SK-N-SH treated with all-trans-retinoic acid at 6 μM for 48 hours (cell line): Measurements from ENCODE around the gene FBXL13.
A peak's percentile ranks its signal among the peaks of the same experiment; 100 is the strongest.

Experiments
- ATAC-seq: fragments of 200-7000 bp; cut with Tn5 transposase; 3 replicates; pipeline ENCODE4 v1.9.1; 2020; ENCODE audit warnings: mild to moderate bottlenecking, moderate library complexity
- ARNTL ChIP-seq: fragments of 450-650 bp; formaldehyde crosslinking; IDR thresholded peaks from 2 replicates; pipeline ENCODE4 v1.5.0; 2020; ENCODE audit warnings: low read depth, mild to moderate bottlenecking, moderate library complexity, borderline replicate concordance
- BACH2 ChIP-seq: fragments of 250-450 bp; sonication (Bioruptor Pico); IDR thresholded peaks from 2 replicates; pipeline ENCODE4 v1.9.0; 2021; ENCODE audit warnings: mild to moderate bottlenecking, borderline replicate concordance
- CSDC2 ChIP-seq: fragments of 250-450 bp; sonication (Bioruptor Pico); IDR thresholded peaks from 2 replicates; pipeline ENCODE4 v1.5.0; 2020; ENCODE audit warnings: mild to moderate bottlenecking, moderate library complexity
- ESRRG ChIP-seq: fragments of 250-450 bp; sonication (Bioruptor Pico); IDR thresholded peaks from 2 replicates; pipeline ENCODE4 v1.6.1; 2021; ENCODE audit warnings: mild to moderate bottlenecking
- GLIS3 ChIP-seq: fragments of 250-450 bp; sonication (Bioruptor Pico); IDR thresholded peaks from 2 replicates; pipeline ENCODE4 v1.5.0; 2020; ENCODE audit warnings: mild to moderate bottlenecking, moderate library complexity
- ISL1 ChIP-seq: fragments of 250-450 bp; sonication (Bioruptor Pico); IDR thresholded peaks from 2 replicates; pipeline ENCODE4 v2.1.2; 2022; ENCODE audit warnings: mild to moderate bottlenecking, moderate library complexity
- OSR1 ChIP-seq: fragments of 250-450 bp; sonication (Bioruptor Pico); IDR thresholded peaks from 2 replicates; pipeline ENCODE4 v1.8.0; 2022; ENCODE audit warnings: moderate library complexity, mild to moderate bottlenecking, inconsistent platforms
- PPARA ChIP-seq: fragments of 250-450 bp; sonication (Bioruptor Pico); IDR thresholded peaks from 2 replicates; pipeline ENCODE4 v1.5.0; 2020; ENCODE audit warnings: mild to moderate bottlenecking, borderline replicate concordance
- RARB ChIP-seq: fragments of 250-450 bp; sonication (Bioruptor Pico); IDR thresholded peaks from 2 replicates; pipeline ENCODE4 v1.8.0; 2021; ENCODE audit warnings: mild to moderate bottlenecking, moderate library complexity
- SNAI2 ChIP-seq: fragments of 250-450 bp; sonication (Bioruptor Pico); IDR thresholded peaks from 2 replicates; pipeline ENCODE4 v1.5.0; 2020; ENCODE audit warnings: mild to moderate bottlenecking, moderate library complexity
- TCF4 ChIP-seq: fragments of 250-450 bp; sonication (Bioruptor Pico); IDR thresholded peaks from 2 replicates; pipeline ENCODE4 v1.8.0; 2021; ENCODE audit warnings: mild to moderate bottlenecking, moderate library complexity, borderline replicate concordance
- TOX ChIP-seq: fragments of 250-450 bp; sonication (Bioruptor Pico); IDR thresholded peaks from 2 replicates; pipeline ENCODE4 v1.8.0; 2021; ENCODE audit warnings: mild to moderate bottlenecking, moderate library complexity, borderline replicate concordance
- ZC3H10 ChIP-seq: fragments of 250-450 bp; sonication (Bioruptor Pico); IDR thresholded peaks from 2 replicates; pipeline ENCODE4 v1.5.1; 2021; ENCODE audit warnings: mild to moderate bottlenecking, moderate library complexity
- ZFP3 ChIP-seq: fragments of 250-450 bp; sonication (Bioruptor Pico); IDR thresholded peaks from 2 replicates; pipeline ENCODE4 v1.5.0; 2020; ENCODE audit warnings: mild to moderate bottlenecking, moderate library complexity
- ZFP30 ChIP-seq: fragments of 450-650 bp; formaldehyde crosslinking; IDR thresholded peaks from 2 replicates; pipeline ENCODE4 v1.5.0; 2022; ENCODE audit warnings: mild to moderate bottlenecking, moderate library complexity
- ZNF565 ChIP-seq: fragments of 450-650 bp; formaldehyde crosslinking; conservative IDR thresholded peaks from 2 replicates; pipeline ENCODE4 v1.5.0; 2020; ENCODE audit warnings: low read depth, mild to moderate bottlenecking, moderate library complexity
- ZNF8 ChIP-seq: fragments of 450-650 bp; formaldehyde crosslinking; IDR thresholded peaks from 2 replicates; pipeline ENCODE4 v1.5.0; 2020; ENCODE audit warnings: mild to moderate bottlenecking, moderate library complexity
- TF ChIP-seq, protein P1 (sequence below): fragments of 250-450 bp; sonication (Bioruptor Pico); IDR thresholded peaks from 2 replicates; pipeline ENCODE4 v1.8.0; 2020; ENCODE audit warnings: mild to moderate bottlenecking, moderate library complexity, borderline replicate concordance
- TF ChIP-seq, protein P2 (sequence below): fragments of 250-450 bp; sonication (Bioruptor Pico); IDR thresholded peaks from 2 replicates; pipeline ENCODE4 v1.8.0; 2021; ENCODE audit warnings: low read depth, mild to moderate bottlenecking, moderate library complexity, borderline replicate concordance
- TF ChIP-seq, protein P3 (sequence below): fragments of 250-450 bp; sonication (Bioruptor Pico); IDR thresholded peaks from 2 replicates; pipeline ENCODE4 v1.5.1; 2021; ENCODE audit warnings: mild to moderate bottlenecking, moderate library complexity
- TF ChIP-seq, protein P4 (sequence below): fragments of 250-450 bp; sonication (Bioruptor Pico); IDR thresholded peaks from 2 replicates; pipeline ENCODE4 v1.5.1; 2020; ENCODE audit warnings: low read depth, mild to moderate bottlenecking, moderate library complexity
- TF ChIP-seq, protein P5 (sequence below): fragments of 250-450 bp; sonication (Bioruptor Pico); IDR thresholded peaks from 2 replicates; pipeline ENCODE4 v1.5.0; 2020; ENCODE audit warnings: mild to moderate bottlenecking, moderate library complexity

Gene FBXL13

DNA sequence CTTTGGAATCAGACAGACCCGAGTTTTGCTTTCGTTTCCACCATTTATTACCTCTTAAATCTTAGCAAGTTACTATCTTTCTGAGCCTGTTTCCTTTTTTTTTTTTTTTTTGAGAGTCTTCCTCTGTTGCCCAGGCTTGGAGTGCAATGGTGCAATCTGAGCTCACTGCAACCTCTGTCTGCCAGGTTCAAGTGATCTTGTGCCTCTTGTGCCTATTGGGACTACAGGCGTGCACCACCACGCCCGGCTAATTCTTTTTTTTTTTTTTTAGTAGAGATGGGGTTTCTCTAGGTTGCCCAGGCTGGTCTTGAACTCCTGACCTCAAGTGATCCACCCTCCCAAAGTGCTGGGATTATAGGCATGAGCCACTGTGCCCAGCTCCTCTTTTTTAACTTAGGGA lies 241.3 kb downstream of the FBXL13 start:
- no peak for ATAC-seq
- TF ChIP-seq RARB (CRISPR knock-in tag) (no peak), ARNTL (CRISPR knock-in tag) (no peak), OSR1 (CRISPR knock-in tag) (no peak), SNAI2 (no peak), ZFP30 (CRISPR knock-in tag) (no peak), PPARA (CRISPR knock-in tag) (no peak), ZNF8 (CRISPR knock-in tag) (no peak), BACH2 (CRISPR knock-in tag) (no peak), ISL1 (CRISPR knock-in tag) (no peak), ESRRG (CRISPR knock-in tag) (no peak)
- TF ChIP-seq, protein P1, sequence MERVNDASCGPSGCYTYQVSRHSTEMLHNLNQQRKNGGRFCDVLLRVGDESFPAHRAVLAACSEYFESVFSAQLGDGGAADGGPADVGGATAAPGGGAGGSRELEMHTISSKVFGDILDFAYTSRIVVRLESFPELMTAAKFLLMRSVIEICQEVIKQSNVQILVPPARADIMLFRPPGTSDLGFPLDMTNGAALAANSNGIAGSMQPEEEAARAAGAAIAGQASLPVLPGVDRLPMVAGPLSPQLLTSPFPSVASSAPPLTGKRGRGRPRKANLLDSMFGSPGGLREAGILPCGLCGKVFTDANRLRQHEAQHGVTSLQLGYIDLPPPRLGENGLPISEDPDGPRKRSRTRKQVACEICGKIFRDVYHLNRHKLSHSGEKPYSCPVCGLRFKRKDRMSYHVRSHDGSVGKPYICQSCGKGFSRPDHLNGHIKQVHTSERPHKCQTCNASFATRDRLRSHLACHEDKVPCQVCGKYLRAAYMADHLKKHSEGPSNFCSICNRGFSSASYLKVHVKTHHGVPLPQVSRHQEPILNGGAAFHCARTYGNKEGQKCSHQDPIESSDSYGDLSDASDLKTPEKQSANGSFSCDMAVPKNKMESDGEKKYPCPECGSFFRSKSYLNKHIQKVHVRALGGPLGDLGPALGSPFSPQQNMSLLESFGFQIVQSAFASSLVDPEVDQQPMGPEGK (CRISPR knock-in tag): no peak
- TF ChIP-seq, protein P2, sequence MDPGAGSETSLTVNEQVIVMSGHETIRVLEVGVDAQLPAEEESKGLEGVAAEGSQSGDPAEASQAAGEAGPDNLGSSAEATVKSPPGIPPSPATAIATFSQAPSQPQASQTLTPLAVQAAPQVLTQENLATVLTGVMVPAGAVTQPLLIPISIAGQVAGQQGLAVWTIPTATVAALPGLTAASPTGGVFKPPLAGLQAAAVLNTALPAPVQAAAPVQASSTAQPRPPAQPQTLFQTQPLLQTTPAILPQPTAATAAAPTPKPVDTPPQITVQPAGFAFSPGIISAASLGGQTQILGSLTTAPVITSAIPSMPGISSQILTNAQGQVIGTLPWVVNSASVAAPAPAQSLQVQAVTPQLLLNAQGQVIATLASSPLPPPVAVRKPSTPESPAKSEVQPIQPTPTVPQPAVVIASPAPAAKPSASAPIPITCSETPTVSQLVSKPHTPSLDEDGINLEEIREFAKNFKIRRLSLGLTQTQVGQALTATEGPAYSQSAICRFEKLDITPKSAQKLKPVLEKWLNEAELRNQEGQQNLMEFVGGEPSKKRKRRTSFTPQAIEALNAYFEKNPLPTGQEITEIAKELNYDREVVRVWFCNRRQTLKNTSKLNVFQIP (CRISPR knock-in tag): no peak
- TF ChIP-seq, protein P3, sequence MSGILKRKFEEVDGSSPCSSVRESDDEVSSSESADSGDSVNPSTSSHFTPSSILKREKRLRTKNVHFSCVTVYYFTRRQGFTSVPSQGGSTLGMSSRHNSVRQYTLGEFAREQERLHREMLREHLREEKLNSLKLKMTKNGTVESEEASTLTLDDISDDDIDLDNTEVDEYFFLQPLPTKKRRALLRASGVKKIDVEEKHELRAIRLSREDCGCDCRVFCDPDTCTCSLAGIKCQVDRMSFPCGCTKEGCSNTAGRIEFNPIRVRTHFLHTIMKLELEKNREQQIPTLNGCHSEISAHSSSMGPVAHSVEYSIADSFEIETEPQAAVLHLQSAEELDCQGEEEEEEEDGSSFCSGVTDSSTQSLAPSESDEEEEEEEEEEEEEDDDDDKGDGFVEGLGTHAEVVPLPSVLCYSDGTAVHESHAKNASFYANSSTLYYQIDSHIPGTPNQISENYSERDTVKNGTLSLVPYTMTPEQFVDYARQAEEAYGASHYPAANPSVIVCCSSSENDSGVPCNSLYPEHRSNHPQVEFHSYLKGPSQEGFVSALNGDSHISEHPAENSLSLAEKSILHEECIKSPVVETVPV (CRISPR knock-in tag): no peak
- TF ChIP-seq, protein P4, sequence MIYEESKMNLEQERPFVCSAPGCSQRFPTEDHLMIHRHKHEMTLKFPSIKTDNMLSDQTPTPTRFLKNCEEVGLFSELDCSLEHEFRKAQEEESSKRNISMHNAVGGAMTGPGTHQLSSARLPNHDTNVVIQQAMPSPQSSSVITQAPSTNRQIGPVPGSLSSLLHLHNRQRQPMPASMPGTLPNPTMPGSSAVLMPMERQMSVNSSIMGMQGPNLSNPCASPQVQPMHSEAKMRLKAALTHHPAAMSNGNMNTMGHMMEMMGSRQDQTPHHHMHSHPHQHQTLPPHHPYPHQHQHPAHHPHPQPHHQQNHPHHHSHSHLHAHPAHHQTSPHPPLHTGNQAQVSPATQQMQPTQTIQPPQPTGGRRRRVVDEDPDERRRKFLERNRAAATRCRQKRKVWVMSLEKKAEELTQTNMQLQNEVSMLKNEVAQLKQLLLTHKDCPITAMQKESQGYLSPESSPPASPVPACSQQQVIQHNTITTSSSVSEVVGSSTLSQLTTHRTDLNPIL (CRISPR knock-in tag): no peak

DNA sequence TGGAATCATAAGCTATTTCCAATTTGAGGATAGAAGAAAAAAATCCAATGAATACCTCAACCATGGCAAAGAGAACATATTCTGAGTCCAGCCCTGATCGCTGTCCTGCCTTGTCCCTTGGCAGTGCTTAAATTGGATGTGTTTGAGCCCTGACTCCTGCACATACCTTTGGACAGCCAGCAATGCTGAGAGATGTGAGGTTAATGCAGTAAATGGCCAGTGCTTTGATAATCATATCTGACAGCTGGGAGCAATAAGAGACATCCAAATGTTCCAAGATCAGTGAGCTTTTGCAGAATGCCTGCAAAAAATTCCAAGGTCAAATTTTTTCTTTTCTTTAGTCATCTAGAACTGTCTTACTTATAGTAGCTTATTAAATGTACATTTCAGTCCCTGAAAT lies 241.9 kb downstream of the FBXL13 start:
- peak; percentile 71 for ATAC-seq
- TF ChIP-seq CSDC2: no peak
- TF ChIP-seq, protein P1 (CRISPR knock-in tag): no peak
- TF ChIP-seq SNAI2: peak; percentile 86
- TF ChIP-seq RARB (CRISPR knock-in tag): no peak
- TF ChIP-seq, protein P2 (CRISPR knock-in tag): no peak
- TF ChIP-seq, protein P3 (CRISPR knock-in tag): no peak
- TF ChIP-seq, protein P5, sequence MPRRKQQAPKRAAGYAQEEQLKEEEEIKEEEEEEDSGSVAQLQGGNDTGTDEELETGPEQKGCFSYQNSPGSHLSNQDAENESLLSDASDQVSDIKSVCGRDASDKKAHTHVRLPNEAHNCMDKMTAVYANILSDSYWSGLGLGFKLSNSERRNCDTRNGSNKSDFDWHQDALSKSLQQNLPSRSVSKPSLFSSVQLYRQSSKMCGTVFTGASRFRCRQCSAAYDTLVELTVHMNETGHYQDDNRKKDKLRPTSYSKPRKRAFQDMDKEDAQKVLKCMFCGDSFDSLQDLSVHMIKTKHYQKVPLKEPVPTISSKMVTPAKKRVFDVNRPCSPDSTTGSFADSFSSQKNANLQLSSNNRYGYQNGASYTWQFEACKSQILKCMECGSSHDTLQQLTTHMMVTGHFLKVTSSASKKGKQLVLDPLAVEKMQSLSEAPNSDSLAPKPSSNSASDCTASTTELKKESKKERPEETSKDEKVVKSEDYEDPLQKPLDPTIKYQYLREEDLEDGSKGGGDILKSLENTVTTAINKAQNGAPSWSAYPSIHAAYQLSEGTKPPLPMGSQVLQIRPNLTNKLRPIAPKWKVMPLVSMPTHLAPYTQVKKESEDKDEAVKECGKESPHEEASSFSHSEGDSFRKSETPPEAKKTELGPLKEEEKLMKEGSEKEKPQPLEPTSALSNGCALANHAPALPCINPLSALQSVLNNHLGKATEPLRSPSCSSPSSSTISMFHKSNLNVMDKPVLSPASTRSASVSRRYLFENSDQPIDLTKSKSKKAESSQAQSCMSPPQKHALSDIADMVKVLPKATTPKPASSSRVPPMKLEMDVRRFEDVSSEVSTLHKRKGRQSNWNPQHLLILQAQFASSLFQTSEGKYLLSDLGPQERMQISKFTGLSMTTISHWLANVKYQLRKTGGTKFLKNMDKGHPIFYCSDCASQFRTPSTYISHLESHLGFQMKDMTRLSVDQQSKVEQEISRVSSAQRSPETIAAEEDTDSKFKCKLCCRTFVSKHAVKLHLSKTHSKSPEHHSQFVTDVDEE (CRISPR knock-in tag): peak; percentile 69
- TF ChIP-seq, protein P4 (CRISPR knock-in tag): no peak; the same call in 1 of the 2 replicates
- no peak for TF ChIP-seq ARNTL (CRISPR knock-in tag)
- peak; percentile 61 for TF ChIP-seq TOX (CRISPR knock-in tag)
- no peak for TF ChIP-seq ZC3H10 (CRISPR knock-in tag)
- no peak for TF ChIP-seq ZFP30 (CRISPR knock-in tag)
- no peak for TF ChIP-seq ESRRG (CRISPR knock-in tag)
- no peak for TF ChIP-seq OSR1 (CRISPR knock-in tag)
- no peak for TF ChIP-seq ZNF8 (CRISPR knock-in tag)
- TF ChIP-seq GLIS3 (CRISPR knock-in tag): no peak
- TF ChIP-seq TCF4 (CRISPR knock-in tag): peak; percentile 73
- TF ChIP-seq ZFP3: peak; percentile 35; the same call in 1 of the 2 replicates
- peak; percentile 89 for TF ChIP-seq ISL1 (CRISPR knock-in tag)
- no peak for TF ChIP-seq ZNF565 (CRISPR knock-in tag)
- no peak for TF ChIP-seq BACH2 (CRISPR knock-in tag)
- no peak for TF ChIP-seq PPARA (CRISPR knock-in tag)
